B cell (primary cell): ENCODE data around the gene GFOD1. TPM values are rescaled to one million over a fixed set of nuclear protein-coding genes. Genes with fewer than 3 reads are reported as not detected.

Experiments used
- ATAC-seq: fragments of 200-7000 bp; cut with Tn5 transposase; one replicate; pipeline ENCODE4 v1.10.0; 2021; ENCODE audit warnings: low read depth, mild to moderate bottlenecking, moderate number of reproducible peaks, moderate library complexity
- CTCF ChIA-PET: fragments of 350-600 bp; sonication (Branson Sonifier 250); formaldehyde crosslinking; loops from one replicate; lab custom pipeline; 2021; ENCODE audit warnings: antibody characterized with exemption, inconsistent platforms; lab: Charles Lee
- POLR2A ChIA-PET: fragments of 350-600 bp; sonication (Branson Sonifier 250); formaldehyde crosslinking; loops from one replicate; lab custom pipeline; 2021; ENCODE audit warnings: antibody characterized with exemption; lab: Charles Lee
- DNase-seq: peaks from one replicate; pipeline ENCODE4 v3.0.0; 2013
- H2AFZ ChIP-seq: 2 replicates; pipeline ENCODE4 v1.6.1; 2012; ENCODE audit warnings: mild to moderate bottlenecking, low read depth, low read length; ENCODE audit not compliant: insufficient read depth, poor library complexity, severe bottlenecking
- H3K27ac ChIP-seq, 2 donors: 1 replicate in 1 of 2; 2 replicates in 1 of 2; pipeline ENCODE4 v1.5.1; 2012 to 2013; ENCODE audit warnings: low read length in 2 of 2, mild to moderate bottlenecking in 2 of 2, moderate library complexity in 1 of 2
- H3K27me3 ChIP-seq, 4 experiments: fragments of 200-600 bp in 1 of 4; sonication (generic) in 1 of 4; replicated peaks in 1 of 4; 1 replicate in 2 of 4; 2 replicates in 2 of 4; pipeline versions ENCODE4 v1.6.1 to v1.7.0; 2013 to 2016; ENCODE audit warnings: low read length in 3 of 4, mild to moderate bottlenecking in 2 of 4, mixed read lengths in 1 of 4, moderate library complexity in 1 of 4; ENCODE audit not compliant: insufficient read depth in 4 of 4, control insufficient read depth in 3 of 4; ENCODE audit errors: control extremely low read depth in 1 of 4
- H3K36me3 ChIP-seq, 2 experiments: replicated peaks in 1 of 2; 1 replicate in 1 of 2; 2 replicates in 1 of 2; pipeline versions ENCODE4 v1.6.1 to v1.7.1; 2013; ENCODE audit warnings: low read length in 1 of 2; ENCODE audit not compliant: insufficient read depth in 2 of 2, control insufficient read depth in 1 of 2; ENCODE audit errors: control extremely low read depth in 1 of 2, extremely low read depth in 1 of 2
- H3K4me1 ChIP-seq, 2 donors: fragments of 200-600 bp in 1 of 2; sonication (generic) in 1 of 2; 1 replicate in 1 of 2; 2 replicates in 1 of 2; pipeline versions ENCODE4 v1.5.1 to v1.6.1; 2013 to 2017; ENCODE audit warnings: low read length in 2 of 2; ENCODE audit not compliant: control insufficient read depth in 2 of 2, insufficient read depth in 2 of 2
- H3K4me2 ChIP-seq: replicated peaks from 2 replicates; pipeline ENCODE3; 2012; ENCODE audit warnings: mild to moderate bottlenecking, low read depth, low read length; ENCODE audit not compliant: poor library complexity, severe bottlenecking
- H3K4me3 ChIP-seq, 5 experiments: fragments of 200-600 bp in 1 of 5; sonication (generic) in 1 of 5; 1 replicate in 3 of 5; 2 replicates in 2 of 5; pipeline versions ENCODE4 v1.5.1 to v1.7.0; 2011 to 2016; ENCODE audit warnings: low read length in 4 of 5, mild to moderate bottlenecking in 4 of 5, low read depth in 2 of 5, control low read depth in 1 of 5, moderate library complexity in 1 of 5; ENCODE audit not compliant: insufficient read depth in 1 of 5; ENCODE audit errors: control extremely low read depth in 1 of 5, extremely low read depth in 1 of 5
- H3K79me2 ChIP-seq: fragments of 200-600 bp; sonication (generic); one replicate; pipeline ENCODE4 v1.6.0; 2016; ENCODE audit warnings: low read length; ENCODE audit not compliant: control insufficient read depth, insufficient read depth
- H3K9ac ChIP-seq: fragments of 200-600 bp; sonication (generic); 2 replicates; pipeline ENCODE4 v1.6.1; 2017; ENCODE audit warnings: mild to moderate bottlenecking, low read length, moderate library complexity
- H3K9me3 ChIP-seq, 3 donors: one replicate each; pipeline versions ENCODE4 v1.6.1 to v1.7.1; 2013; ENCODE audit warnings: low read length in 2 of 3; ENCODE audit not compliant: control insufficient read depth in 2 of 3, insufficient read depth in 1 of 3; ENCODE audit errors: control extremely low read depth in 1 of 3
- H4K20me1 ChIP-seq: 2 replicates; pipeline ENCODE4 v1.6.0; 2012; ENCODE audit warnings: mild to moderate bottlenecking, low read length; ENCODE audit not compliant: insufficient read depth, control insufficient read depth, poor library complexity, severe bottlenecking
- H3K27ac Mint-ChIP-seq: one replicate; pipeline ENCODE4 v1.8.0; 2021; ENCODE audit warnings: mixed read lengths
- H3K27me3 Mint-ChIP-seq: one replicate; pipeline ENCODE4 v1.8.0; 2021; ENCODE audit warnings: mixed read lengths
- H3K4me1 Mint-ChIP-seq: one replicate; pipeline ENCODE4 v1.8.0; 2021; ENCODE audit warnings: mixed read lengths
- H3K4me3 Mint-ChIP-seq: one replicate; pipeline ENCODE4 v1.8.0; 2021; ENCODE audit warnings: mixed read lengths
- H3K9me3 Mint-ChIP-seq: one replicate; pipeline ENCODE4 v1.8.0; 2022; ENCODE audit warnings: mixed read lengths; ENCODE audit not compliant: insufficient read depth
- EZH2 ChIP-seq: IDR thresholded peaks from 2 replicates; pipeline ENCODE4 v1.6.1; 2012; ENCODE audit warnings: borderline replicate concordance, low read depth, mild to moderate bottlenecking, moderate library complexity, low read length; ENCODE audit not compliant: insufficient read depth, poor library complexity, severe bottlenecking
- WGBS: methylation state at CpG from one replicate; pipeline ENCODE4 v1.1.5; 2013; ENCODE audit warnings: missing lambda C conversion rate; ENCODE audit not compliant: insufficient coverage; 5-methylcytosine and 5-hydroxymethylcytosine counted together
- intact Hi-C: fragments of 100-400 bp; cut with micrococcal nuclease; formaldehyde crosslinking; loops from one replicate; pipeline ENCODE4 v1.10.0; 2022
- polyA plus RNA-seq: library from polyadenylated mRNA; depleted of rRNA; stranded (reverse); fragments of >200 nt; gene quantifications from 2 replicates; pipeline ENCODE4 v1.2.3, GENCODE V29; 2012
- total RNA-seq, 2 donors: library from RNA; stranded (reverse); fragments of 120-200 nt in 1 of 2; gene quantifications; 1 replicate in 1 of 2; 2 replicates in 1 of 2; pipeline versions ENCODE4 v1.2.3 to v1.2.4, GENCODE V29; 2013 to 2022
- TF ChIP-seq, protein P1 (sequence below): fragments of 200-600 bp; IDR thresholded peaks from one replicate; pipeline ENCODE4 v1.8.0; 2022; ENCODE audit warnings: antibody characterized with exemption, mild to moderate bottlenecking

GFOD1 gene
- total and polyA plus RNA-seq, 2 donors (not counting 1 experiment from before 2014, with no cell fraction given): 8.3 to 42.4 TPM

DNA sequence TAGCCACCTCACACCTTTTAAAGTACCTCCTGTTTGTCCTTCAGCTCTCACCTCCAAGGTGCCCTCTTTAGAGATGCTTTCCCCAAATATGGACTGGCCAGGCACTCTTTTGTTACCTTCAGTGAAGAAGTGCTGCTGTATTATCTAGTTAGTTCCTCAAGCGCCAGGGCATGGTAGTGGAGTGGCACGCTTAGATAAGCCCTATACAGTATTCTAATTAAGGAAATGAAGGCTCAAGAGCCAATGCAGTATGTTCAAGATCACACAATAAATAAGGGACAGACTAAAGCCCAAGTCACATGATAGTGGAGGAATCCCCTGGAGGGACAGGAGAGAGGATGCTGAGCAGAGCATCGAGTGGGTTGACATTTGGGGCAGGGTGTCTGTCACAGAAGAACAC is 28.5 kb upstream of the GFOD1 start:
- Histone ChIP-seq H3K27me3 (no peaks in the 10 kb centered on the region), H3K36me3 (no peaks in the 10 kb centered on the region), H3K4me3 (no peak overlapping the region), H4K20me1 (no peaks in the 10 kb centered on the region), H3K4me1 (no peaks in the 10 kb centered on the region), H3K4me2 (no peak overlapping the region), H3K27ac (no peak overlapping the region), H3K9ac (no peak overlapping the region), H3K9me3 (no peaks in the 10 kb centered on the region), H3K79me2 (no peaks in the 10 kb centered on the region), H2AFZ (no peak overlapping the region)
- POLR2A ChIA-PET: interaction anchor here (0.6 kb wide), 1 partner anchor 11 kb away, joined by 4 read pairs; no protein-coding TSS in a partner anchor
- DNase-seq (no peak), ATAC-seq (no peak)
- TF ChIP-seq, protein P1, sequence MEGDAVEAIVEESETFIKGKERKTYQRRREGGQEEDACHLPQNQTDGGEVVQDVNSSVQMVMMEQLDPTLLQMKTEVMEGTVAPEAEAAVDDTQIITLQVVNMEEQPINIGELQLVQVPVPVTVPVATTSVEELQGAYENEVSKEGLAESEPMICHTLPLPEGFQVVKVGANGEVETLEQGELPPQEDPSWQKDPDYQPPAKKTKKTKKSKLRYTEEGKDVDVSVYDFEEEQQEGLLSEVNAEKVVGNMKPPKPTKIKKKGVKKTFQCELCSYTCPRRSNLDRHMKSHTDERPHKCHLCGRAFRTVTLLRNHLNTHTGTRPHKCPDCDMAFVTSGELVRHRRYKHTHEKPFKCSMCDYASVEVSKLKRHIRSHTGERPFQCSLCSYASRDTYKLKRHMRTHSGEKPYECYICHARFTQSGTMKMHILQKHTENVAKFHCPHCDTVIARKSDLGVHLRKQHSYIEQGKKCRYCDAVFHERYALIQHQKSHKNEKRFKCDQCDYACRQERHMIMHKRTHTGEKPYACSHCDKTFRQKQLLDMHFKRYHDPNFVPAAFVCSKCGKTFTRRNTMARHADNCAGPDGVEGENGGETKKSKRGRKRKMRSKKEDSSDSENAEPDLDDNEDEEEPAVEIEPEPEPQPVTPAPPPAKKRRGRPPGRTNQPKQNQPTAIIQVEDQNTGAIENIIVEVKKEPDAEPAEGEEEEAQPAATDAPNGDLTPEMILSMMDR: no peak
- TF ChIP-seq EZH2: no peak
- intact Hi-C loops: no loop called here
- H3K27ac Mint-ChIP-seq: no peak overlapping the region
- H3K4me1 Mint-ChIP-seq: no peaks in the 10 kb centered on the region
- 67% methylated on average over 1 of the region's 3 CpGs for WGBS
- CTCF ChIA-PET: no interaction called here
- no peaks in the 10 kb centered on the region for H3K27me3 Mint-ChIP-seq
- no peak overlapping the region for H3K4me3 Mint-ChIP-seq
- H3K9me3 Mint-ChIP-seq: no peaks in the 10 kb centered on the region

DNA sequence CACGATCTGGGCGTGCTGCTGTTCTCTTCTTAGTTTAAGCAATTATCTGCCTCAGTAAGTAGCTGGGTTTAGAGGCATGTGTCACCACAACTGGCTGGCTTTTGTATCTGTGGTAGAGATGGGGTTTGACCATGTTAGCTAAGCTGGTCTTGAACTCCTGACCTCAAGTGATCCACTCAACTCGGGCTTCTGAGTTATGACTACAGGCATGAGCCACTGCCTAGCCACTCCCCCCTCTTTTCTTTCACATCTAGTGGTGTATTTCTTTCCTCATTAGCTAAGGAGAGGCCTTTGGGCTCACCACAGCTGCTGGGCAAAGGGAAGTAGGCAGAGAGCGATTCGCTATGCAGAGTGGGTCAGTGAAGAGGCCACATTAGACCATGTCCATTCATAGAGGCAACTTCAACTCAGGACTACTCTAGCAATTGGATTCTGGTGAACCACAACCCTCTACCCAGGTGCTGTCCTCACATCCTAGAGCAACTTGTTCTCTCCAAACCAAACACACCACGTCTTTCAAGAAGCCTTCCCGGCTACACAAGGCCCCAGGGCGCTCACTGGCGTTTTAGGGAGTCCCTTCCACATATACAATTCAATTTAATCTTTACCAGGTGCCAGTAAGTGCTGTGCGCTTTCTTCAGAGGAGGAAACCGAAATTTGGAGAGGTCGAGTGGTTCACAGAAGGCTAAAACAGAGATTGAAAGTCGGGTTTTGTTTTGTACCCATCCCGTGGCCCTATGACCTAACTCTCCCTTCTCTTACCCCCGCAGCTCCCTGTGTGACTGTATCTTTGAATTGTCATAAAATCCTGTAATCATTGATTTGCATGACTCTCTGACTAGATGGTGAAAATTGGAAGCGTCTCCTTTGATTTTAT is 26.5 kb upstream of the GFOD1 start:
- CTCF ChIA-PET: interaction anchor here (0.8 to 1.3 kb wide), 2 partner anchors 117 to 179 kb away, joined by 3 to 4 read pairs; no protein-coding TSS in a partner anchor
- intact Hi-C loops: no loop called here
- H3K27ac Mint-ChIP-seq: no peak overlapping the region

More for the DNA sequence above, 26.5 kb upstream of the GFOD1 start:
- no peaks in the 10 kb centered on the region for H4K20me1 ChIP-seq
- H3K27me3 ChIP-seq: no peaks in the 10 kb centered on the region
- H3K9me3 ChIP-seq: no peaks in the 10 kb centered on the region
- no peaks in the 10 kb centered on the region for H3K4me1 Mint-ChIP-seq
- H2AFZ ChIP-seq: no peak overlapping the region
- WGBS: 89% methylated on average over 4 of the region's 16 CpGs
- no peak overlapping the region for H3K4me2 ChIP-seq
- no peaks in the 10 kb centered on the region for H3K27me3 Mint-ChIP-seq
- POLR2A ChIA-PET: no interaction called here
- H3K4me1 ChIP-seq: no peaks in the 10 kb centered on the region
- H3K4me3 ChIP-seq: no peak overlapping the region
- no peak for TF ChIP-seq EZH2
- TF ChIP-seq, protein P1: no peak
- no peak overlapping the region for H3K4me3 Mint-ChIP-seq
- no peaks in the 10 kb centered on the region for H3K36me3 ChIP-seq
- H3K79me2 ChIP-seq: no peaks in the 10 kb centered on the region
- H3K9me3 Mint-ChIP-seq: no peaks in the 10 kb centered on the region
- ATAC-seq (no peak), DNase-seq (no peak)
- no peak overlapping the region for H3K27ac ChIP-seq
- H3K9ac ChIP-seq: no peak overlapping the region
